Nephron (organoid): ENCODE measurements around the gene PDCD4.

Experiments used
- H3K27ac Mint-ChIP-seq, 3 experiments: 2 replicates each; pipeline ENCODE4 v1.8.0; 2020; ENCODE audit warnings: mixed read lengths in 3 of 3, mild to moderate bottlenecking in 2 of 3, moderate library complexity in 1 of 3
- H3K27me3 Mint-ChIP-seq: 2 replicates; pipeline ENCODE4 v1.8.0; 2021; ENCODE audit warnings: low read depth, mild to moderate bottlenecking, moderate library complexity, mixed read lengths
- H3K36me3 Mint-ChIP-seq: 2 replicates; pipeline ENCODE4 v1.8.0; 2020; ENCODE audit warnings: low read depth, mixed read lengths
- H3K4me1 Mint-ChIP-seq: 2 replicates; pipeline ENCODE4 v1.8.0; 2020; ENCODE audit warnings: mixed read lengths
- H3K4me3 Mint-ChIP-seq, 3 experiments: 2 replicates each; pipeline ENCODE4 v1.8.0; 2020; ENCODE audit warnings: mild to moderate bottlenecking in 3 of 3, mixed read lengths in 3 of 3, moderate library complexity in 2 of 3
- H3K9me3 Mint-ChIP-seq: 2 replicates; pipeline ENCODE4 v1.8.0; 2020; ENCODE audit warnings: mixed read lengths
- TF ChIP-seq, protein P1 (sequence below), 3 experiments: fragments of 200-600 bp; sonication (generic); IDR thresholded peaks; one replicate each; pipeline ENCODE4 v1.5.0; 2021; ENCODE audit warnings: antibody characterized with exemption in 3 of 3; ENCODE audit not compliant: unreplicated experiment in 3 of 3

Gene PDCD4

DNA sequence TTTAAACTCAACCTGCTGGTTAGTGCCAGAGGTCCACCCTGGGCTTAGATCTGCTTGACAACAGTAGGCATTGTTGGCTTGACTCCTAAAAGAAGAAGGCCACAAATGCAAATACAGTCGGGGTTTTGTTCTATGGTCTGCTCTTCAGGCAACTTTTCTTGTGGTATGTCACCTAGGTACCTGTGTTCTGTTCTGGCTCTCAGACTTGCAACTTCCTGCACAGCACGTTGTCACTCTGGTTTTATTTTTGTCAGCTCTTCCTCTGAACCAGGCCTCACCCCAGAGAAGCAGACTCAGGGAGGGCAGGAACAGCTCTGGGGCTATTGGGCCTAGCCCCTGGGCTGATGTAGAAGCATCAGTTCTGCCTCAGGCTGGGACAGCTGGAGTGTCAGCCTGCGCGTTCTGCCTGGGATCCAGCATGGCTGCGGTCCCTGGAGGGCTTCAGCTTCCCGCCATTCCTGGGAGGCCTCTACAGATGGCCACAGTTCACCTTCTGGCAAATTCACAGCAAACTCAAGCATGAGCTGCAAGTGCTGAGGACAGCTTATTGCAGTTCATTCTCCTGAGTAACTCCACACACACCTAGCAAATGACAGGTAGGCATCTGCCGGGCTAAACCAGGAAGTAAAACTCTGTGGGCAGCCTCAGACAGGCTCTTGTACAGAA is 11.0 kb upstream of the PDCD4 start:
- TF ChIP-seq, protein P1, sequence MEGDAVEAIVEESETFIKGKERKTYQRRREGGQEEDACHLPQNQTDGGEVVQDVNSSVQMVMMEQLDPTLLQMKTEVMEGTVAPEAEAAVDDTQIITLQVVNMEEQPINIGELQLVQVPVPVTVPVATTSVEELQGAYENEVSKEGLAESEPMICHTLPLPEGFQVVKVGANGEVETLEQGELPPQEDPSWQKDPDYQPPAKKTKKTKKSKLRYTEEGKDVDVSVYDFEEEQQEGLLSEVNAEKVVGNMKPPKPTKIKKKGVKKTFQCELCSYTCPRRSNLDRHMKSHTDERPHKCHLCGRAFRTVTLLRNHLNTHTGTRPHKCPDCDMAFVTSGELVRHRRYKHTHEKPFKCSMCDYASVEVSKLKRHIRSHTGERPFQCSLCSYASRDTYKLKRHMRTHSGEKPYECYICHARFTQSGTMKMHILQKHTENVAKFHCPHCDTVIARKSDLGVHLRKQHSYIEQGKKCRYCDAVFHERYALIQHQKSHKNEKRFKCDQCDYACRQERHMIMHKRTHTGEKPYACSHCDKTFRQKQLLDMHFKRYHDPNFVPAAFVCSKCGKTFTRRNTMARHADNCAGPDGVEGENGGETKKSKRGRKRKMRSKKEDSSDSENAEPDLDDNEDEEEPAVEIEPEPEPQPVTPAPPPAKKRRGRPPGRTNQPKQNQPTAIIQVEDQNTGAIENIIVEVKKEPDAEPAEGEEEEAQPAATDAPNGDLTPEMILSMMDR (IDR thresholded peaks at IDR 0.05; ENCODE audit: unreplicated experiment in 3 of 3), result no peak
- Mint-ChIP-seq H3K27ac (peak overlapping the region; percentile 41 to 70 (median 60)), H3K9me3 (no peaks in the 10 kb centered on the region), H3K36me3 (no peaks in the 10 kb centered on the region), H3K4me3 (no peak overlapping the region), H3K4me1 (peaks cover 72% of the 10 kb centered on the region), H3K27me3 (no peaks in the 10 kb centered on the region)

DNA sequence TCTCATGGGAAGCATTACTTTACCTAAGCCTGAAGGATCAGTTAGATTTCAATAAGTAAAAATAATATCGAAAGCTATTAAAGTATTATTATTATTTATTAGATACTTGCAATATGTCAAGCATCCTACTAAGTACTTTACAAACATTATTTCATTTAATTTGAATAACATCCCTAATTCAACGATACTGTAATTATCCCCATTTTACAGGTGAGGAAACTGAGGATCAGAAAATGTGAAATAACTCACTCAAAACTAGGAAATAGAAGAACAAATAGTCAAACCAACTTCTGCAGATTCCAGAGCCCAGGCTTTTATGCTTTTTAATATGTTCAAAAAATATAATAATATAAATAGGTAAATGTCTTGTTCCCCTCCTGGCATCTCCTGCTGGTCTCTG is 10.3 kb upstream of the PDCD4 start:
- TF ChIP-seq, protein P1 (IDR thresholded peaks at IDR 0.05; ENCODE audit: unreplicated experiment in 3 of 3), result no peak
- no peaks in the 10 kb centered on the region for H3K9me3 Mint-ChIP-seq
- no peak overlapping the region for H3K4me3 Mint-ChIP-seq
- no peaks in the 10 kb centered on the region for H3K27me3 Mint-ChIP-seq
- H3K4me1 Mint-ChIP-seq, result peaks cover 79% of the 10 kb centered on the region
- H3K27ac Mint-ChIP-seq, result no peak overlapping the region
- no peaks in the 10 kb centered on the region for H3K36me3 Mint-ChIP-seq

DNA sequence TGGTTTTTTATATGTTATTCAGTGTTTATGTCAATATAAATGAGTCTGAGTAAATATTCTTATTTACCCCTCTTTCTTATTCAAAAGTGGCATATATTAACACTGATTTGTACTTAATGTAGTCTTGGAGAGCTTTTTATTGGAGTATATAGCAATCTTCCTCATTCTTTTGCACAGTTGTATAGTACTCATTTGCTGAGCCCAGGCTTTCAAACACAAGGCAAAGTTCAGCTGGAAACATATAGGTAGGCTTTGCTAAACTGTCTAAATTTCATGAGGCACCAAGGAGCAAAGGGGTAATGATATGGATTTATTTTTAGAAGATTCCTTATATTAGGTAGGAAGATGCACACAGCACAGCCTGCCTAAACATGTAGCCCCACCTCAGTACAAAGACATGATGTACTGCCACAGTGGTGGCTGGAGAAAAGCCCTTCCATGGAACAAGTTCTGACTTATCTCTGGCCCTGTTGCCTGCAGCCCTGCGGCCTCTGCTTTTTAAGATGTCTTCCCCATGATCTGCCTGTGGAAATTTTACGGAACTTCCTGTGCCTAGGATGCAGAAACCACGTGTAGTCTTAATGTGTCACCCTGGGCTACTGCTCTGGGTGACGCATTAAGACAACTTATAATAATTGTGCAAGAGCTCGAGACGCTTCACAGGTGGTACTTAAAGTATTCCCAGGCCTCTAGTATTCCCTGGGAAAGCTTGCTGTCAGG is 9.6 kb upstream of the PDCD4 start:
- H3K36me3 Mint-ChIP-seq, result no peaks in the 10 kb centered on the region
- TF ChIP-seq, protein P1 (IDR thresholded peaks at IDR 0.05; ENCODE audit: unreplicated experiment in 3 of 3), result no peak
- no peaks in the 10 kb centered on the region for H3K9me3 Mint-ChIP-seq
- H3K27me3 Mint-ChIP-seq, result no peaks in the 10 kb centered on the region
- H3K27ac Mint-ChIP-seq, result peak overlapping the region in 2 of 3 experiments; percentile 30 to 97
- peak overlapping the region in 1 of 3 experiments; percentile 8 for H3K4me3 Mint-ChIP-seq
- H3K4me1 Mint-ChIP-seq, result peaks cover 86% of the 10 kb centered on the region

DNA sequence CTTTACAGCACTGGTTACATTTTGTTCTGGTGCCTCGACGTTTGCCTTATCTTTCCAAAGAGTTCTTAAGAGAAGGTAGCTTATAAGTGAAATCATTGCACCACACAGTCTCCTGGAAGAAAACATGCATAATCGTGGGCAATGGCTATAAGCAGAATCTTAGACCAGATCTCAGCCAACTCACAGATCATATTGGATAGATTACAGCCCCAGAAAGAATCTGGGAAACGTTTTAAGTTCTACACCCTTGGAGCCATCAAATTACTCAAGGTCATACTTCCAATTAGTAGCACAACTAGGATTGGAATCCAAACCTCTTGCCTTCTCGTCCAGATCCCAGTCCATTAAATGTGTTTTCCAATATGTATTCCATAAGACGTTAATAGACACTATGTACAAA is 8.8 kb upstream of the PDCD4 start:
- Mint-ChIP-seq H3K4me3 (no peak overlapping the region), H3K9me3 (no peaks in the 10 kb centered on the region), H3K4me1 (peaks cover 84% of the 10 kb centered on the region), H3K36me3 (no peaks in the 10 kb centered on the region), H3K27me3 (no peaks in the 10 kb centered on the region), H3K27ac (peak overlapping the region in 2 of 3 experiments; percentile 70 to 97)
- TF ChIP-seq, protein P1 (IDR thresholded peaks at IDR 0.05; ENCODE audit: unreplicated experiment in 3 of 3), result no peak

DNA sequence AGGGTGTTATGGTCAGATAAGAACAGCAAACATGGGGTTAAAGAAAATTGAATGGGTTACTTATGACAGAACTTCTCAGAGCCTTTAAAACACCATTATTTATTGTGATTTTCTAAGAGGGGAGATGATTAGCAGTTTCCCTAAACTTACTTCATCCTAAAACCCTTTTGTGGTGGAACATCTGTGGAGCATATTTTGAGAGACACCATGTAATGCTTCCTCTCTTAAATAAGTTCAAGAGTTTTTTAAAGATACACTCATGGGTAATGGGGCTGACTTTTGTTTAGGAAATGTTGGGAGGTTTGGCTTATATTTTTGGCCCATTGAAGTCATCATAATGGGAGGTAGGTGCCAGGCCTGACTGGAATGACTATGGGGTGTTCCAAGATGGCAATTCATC is 8.4 kb upstream of the PDCD4 start:
- H3K9me3 Mint-ChIP-seq, result no peaks in the 10 kb centered on the region
- no peak overlapping the region for H3K4me3 Mint-ChIP-seq
- TF ChIP-seq, protein P1 (IDR thresholded peaks at IDR 0.05; ENCODE audit: unreplicated experiment in 3 of 3), result no peak
- H3K27ac Mint-ChIP-seq, result peak overlapping the region; percentile 59 to 97 (median 70)
- H3K27me3 Mint-ChIP-seq, result no peaks in the 10 kb centered on the region
- H3K4me1 Mint-ChIP-seq, result peaks cover 81% of the 10 kb centered on the region
- no peaks in the 10 kb centered on the region for H3K36me3 Mint-ChIP-seq
